ENCODE data around the gene DIO3.

The DIO3 gene

DNA sequence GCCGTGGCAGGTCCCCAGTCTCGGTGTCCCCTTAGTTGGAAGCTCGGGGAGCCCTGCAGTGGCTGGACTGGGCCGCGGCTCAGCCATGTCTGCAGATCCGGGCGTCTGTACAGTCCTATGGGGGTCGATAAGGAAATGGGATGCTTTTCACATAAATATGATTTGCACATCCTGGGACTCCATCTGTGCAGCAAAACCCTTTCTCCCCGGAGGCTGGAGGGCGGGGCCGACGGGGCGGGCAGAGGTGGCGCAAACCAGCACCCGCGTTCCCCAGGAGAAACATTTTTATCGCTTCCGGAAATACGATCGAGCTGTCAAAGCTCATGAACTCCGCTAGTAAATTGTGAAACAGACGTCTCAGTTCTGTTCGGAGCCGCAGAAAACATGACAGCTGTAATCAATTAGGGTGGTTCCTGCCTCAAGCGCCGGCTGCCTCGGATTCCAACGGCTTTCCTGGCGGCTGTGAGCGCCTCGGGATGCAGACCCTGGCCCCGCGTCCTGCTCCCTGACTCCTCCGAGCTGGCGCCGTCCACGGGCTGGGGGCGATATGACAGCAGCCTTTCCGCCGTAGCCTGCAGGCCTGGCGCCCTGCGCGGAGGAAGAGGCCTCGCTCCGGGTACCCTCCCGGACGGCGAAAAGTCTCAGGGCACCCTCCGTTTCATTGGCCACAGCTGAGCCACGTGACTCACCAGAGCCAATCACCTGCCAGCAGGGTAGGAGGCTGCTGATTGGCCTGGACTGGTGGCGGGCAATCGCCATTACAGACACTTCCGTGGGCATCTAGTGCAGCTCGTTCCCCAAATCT, 23.0 kb downstream of the DIO3 start:
- DNase-seq: no peak

DNA sequence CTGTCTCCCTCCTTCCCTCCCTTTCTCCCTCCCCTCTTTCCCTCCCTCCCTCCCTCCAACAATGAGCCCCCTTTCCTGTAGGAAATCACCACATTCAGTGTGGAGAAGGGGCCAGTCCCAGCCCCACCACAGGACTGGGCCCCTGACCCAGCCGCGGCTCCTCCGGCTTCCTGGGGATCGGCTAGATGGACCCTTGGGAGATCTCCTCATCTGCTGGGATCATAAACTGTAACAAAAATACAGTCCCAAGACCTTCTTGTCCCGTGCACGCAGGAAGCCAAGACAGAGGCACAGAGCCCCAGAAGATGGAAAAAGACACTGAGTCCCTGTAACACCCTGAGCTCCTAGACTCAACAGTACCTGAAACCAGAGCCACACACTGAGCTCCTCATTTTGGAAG, 23.9 kb downstream of the DIO3 start:
- DNase-seq: no peak

DNA sequence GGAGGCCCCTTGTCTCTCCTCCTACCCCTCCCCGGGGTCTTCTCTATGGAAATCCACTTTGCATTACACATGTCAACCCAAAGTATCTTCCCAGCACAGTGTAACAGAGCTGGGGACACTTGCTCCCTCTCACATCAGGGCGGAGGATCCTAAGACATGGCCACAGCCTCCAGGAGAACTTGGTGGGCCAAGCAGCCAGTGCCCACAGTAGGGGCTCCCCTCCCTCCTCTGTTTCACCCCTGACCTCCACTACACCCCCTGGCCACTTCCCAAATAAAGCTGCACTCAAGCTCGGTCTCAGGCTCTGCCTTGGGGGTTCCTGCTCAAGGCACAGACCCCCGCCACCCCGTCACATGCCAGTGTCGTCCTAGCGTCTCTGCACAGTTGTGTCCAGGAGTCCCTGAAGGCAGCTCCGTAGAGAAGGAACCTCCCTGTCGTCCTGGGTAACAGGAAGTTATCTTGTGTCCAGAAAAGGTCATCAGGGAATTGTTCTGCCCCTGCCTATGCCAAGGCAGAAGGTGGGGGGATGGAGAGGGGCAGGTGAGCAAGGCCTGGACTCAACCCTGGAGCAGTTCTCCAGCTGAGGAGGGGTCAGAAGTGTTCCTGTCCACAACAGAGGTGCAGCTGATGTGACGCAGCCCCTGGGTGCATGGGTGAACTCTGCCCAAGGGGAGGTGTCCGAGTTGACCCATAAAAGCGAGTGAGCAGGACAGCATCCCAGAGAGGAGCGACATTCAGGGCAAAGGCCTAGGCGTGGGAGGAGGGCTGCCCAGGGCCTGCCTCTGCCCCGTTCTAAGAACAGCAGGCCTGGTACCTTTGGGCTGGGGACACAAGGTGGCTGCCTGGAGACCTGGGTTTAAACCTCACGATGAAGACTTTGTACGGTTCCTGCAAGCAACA, 25.5 kb downstream of the DIO3 start:
- no peak for DNase-seq

DNA sequence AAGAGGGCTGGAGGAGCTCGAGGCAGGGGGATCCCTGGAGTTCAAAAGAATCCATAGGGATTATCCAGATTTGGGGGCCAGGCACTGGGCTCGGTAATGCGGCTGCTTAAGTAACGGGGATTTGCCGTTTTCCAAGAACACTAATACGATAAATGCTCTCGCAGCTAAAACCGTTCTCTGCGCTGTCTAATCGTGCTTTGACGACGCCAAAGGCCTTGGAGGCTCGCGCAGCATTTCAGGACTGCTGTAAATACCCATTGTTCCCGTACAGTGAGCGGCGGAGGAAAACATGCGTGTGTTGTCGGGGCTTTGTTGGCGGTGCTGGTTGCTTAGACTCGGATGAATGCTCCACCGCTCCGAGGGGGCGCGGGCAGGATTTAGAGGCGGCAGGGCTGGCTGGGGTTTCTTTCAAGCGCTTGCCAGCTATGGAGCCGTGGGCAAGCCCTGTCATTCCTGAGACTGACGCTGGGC, 26.2 kb downstream of the DIO3 start:
- DNase-seq: no peak

DNA sequence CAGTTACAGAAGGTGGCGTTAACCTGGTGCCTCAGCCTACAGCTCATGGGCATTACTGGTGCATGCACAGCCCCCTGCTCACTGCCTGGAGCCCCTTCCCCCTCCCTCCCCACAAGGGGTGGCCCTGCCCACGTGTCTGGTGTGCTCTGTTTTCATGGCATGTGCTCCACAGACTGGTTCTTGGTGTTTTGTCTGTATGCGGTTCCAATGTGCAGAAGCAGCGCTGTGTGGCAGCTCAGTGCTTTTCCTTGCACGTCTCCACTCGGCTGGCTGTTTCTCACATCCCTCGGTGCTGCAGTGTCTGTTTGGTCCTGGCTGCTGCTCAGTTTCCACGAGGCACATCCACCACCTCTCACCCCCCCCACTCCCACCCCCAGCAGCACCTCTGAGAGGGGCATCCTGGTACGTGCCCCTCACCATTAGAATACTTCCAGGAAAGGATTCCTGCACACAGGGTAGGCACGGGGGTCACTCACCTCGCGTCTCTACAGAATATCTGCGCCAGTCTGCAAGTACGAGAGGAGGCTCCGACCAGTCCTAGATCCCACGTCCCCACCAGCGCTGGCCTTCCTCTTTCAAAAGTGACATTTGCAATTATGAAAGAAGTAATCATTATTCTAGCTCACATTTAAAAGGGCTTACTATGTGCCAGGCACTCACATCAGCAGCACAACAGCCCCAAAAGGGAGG, 27.1 kb downstream of the DIO3 start:
- DNase-seq: no peak

DNA sequence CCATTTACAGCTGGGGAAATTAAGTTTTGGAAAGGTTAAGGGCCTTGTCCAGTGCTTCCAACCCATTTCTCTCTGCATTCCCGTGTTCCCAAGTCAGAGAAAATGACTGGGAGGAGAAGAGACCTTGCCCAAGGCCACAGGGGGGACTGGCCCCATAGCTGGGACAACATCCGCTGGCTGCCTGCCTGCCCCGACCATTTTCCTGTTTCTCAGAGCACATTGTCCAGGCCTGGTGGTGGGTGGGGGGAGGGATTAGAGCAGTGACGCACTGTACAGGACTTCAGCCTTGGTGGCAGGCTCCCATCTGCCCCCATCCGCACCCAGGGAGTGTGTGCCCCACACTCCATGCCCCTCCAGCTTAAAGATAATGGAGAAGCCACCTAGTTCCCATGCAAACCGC, 27.7 kb downstream of the DIO3 start:
- no peak for DNase-seq

DNA sequence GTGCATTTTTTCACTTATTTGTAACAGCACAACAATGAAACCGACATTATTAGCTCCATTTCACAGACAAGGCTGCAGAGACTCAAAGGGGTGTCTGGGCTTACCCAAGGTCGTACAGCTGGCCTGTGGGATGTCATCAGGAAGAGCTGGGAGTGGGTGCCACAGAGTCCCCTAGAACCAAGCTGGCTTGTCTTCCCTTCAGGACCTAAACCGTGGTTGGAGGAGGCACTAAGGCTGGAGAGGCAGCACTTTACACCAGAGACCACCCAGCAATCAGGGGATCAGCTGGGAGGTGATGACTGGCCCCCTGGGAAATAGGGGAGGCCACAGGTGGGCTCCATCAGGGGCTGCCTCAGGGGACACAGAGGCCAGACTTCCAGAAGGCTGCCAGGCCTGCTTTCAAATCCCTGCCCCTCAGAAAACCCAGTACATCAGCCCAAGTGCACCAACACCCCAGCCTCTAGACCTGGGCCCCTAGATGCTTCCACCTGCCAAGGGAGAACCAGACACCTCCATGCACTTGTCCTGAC, 28.3 kb downstream of the DIO3 start:
- DNase-seq: no peak

DNA sequence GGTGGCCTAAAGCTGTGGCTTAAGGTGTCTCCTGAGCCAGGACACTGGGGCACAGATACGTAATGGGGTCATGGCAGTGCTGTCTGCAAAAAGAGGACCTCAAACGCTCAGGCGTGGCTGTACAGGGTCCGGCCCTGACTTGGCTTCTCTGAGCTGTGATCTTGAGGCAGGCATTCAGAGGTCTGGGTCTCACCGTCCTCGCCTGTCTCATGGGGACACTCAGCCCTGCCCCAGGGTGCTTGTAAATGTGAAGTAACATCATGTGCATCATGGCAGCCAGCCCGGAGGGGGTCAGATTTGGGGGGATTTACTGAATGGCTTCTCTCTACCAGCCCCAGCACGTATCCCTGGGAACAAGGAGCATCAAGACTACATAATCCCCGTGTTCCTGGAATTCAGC, 28.8 kb downstream of the DIO3 start:
- no peak for DNase-seq

DNA sequence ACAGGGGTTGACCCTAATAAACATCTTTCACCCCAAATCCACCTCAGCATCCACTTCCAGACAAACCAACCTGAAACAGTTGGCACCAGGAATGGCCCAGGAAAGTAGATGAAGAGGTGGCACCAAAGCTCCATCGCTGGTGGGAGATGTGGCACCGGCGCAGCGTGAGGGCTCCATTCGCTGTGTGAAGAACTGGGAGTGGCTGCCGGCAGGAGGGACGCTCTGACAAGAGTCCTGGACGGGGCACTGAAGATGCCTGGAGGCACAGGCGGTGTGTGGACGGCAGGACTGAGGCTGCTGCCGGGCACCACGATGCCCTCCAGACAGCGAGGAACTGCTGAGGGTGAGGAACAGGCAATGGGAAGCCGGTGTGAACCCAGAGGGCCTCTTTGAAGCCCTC, 29.3 kb downstream of the DIO3 start:
- no peak for DNase-seq

DNA sequence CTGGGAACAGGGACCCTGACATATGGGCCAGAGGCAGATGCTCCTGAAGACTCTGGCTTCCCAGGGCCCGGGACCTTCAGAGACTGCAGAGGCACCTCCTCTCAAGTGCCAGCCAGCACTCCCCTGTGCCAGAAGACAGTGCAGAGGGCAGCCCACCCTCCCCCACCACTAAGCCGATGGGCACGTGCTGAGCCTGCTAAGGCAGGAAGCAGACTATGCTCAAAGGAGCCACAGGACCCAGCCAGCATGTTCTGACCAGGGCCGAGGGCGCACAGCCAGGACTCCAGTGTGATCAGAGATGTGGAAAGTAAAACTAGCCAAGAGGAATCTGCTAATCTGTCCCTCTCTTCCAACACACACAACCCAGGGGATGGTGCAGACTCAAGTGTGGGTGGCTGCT, 29.8 kb downstream of the DIO3 start:
- DNase-seq: no peak

DNA sequence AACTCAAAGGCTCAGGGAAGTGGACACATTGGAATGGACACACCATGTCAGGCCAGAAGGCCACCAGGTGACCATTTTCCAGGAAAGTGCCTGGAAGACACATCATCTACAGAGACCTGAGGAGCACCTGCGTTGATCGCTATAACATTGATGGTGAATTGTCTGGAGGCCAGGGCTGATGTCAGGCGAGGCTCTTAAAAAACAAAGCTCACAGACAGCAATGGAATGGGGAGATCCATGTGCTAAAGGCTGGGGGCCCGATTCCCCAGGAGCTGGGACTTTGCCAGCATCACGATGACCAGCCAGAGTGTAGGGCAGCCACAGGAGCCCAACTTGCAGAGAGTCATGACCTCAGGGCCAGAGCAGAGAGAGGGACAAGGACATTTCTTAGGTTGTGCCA, 30.3 kb downstream of the DIO3 start:
- DNase-seq: no peak

DNA sequence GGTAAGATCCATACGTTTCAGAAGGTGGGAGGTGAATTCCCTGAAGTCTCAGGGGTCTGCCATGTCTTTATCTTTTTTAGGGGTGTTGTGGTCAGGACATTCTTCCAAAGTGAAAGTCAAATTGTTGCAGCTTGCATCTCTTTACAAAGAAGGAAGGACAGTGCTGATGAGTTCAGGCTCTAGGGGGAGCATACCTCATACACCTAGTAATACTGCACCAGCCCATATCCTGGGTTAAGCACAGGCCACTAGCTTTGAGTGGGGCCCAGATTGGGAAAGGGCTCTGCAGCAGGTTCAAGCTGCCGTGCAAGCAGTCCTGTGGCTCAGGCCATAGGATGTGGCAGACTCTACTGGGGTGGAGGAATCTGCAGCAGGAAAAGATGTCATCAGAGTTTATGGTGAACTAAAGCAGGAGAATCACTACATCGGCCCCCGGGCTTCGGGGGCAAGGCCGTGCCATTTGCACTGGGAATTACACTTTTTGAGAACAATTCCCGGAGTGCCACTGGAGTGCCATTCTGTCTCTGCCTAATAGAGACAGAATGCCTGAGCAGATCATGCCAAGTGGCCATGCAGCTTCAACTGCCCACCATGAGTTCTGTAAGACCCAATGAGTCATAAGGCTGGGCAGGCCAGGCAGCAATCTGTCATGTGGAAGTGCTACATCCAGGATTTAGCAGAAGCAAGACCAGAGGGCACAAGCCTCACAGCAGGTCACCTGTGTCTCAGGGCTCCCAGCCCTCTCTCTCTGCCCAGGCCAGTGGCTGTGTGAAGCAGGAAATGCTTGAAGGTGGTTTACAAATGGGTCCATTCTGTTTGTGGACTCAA, 32.3 kb downstream of the DIO3 start:
- no peak for DNase-seq

DNA sequence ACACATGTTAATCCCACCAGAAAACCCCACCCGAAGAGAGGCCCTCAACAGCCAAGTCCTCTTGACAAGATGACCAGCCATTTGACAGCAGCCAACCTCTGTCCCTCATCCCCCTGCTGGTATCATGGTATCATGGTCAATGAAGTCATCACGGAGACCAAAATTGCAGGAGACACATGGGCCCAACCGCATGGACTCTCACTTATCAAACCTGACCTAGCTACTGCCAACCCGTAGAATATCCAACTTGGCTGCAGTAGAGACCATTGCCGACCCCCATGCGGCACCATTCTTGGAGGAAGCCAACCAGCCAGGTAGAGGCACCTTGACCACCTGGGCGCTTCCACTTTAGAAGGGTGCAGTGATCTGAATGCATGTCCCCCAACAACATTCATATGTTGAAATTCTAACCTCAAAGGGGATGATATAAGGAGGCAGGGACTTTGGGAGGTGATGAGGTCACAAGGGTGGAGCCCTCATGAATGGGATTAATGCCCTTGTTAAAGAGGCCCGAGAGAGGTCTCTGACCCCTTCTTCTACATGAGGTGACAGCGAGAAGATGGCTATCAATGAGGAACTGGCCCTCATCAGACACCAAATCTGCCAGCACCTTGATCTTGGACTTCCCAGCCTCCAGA, 33.3 kb downstream of the DIO3 start:
- DNase-seq: no peak

DNA sequence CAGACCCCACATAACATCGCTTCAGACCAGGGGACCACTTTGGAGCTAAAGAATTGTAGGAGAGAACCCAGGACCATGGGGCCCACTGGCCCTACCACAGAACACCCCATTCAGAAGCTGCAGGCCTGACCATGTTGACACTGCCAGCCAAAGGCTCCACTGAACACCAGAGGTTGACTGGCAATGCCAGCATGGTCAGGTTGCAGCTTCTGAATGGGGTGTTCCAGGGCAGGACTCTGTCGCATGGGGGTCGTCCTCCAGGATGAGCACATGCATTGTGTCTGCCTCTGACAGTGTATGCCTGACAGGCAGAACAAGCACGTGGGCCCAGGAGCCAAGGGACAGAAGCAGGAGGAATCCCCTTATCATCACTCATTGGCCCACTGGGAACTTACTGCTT, 34.1 kb downstream of the DIO3 start:
- no peak for DNase-seq

DNA sequence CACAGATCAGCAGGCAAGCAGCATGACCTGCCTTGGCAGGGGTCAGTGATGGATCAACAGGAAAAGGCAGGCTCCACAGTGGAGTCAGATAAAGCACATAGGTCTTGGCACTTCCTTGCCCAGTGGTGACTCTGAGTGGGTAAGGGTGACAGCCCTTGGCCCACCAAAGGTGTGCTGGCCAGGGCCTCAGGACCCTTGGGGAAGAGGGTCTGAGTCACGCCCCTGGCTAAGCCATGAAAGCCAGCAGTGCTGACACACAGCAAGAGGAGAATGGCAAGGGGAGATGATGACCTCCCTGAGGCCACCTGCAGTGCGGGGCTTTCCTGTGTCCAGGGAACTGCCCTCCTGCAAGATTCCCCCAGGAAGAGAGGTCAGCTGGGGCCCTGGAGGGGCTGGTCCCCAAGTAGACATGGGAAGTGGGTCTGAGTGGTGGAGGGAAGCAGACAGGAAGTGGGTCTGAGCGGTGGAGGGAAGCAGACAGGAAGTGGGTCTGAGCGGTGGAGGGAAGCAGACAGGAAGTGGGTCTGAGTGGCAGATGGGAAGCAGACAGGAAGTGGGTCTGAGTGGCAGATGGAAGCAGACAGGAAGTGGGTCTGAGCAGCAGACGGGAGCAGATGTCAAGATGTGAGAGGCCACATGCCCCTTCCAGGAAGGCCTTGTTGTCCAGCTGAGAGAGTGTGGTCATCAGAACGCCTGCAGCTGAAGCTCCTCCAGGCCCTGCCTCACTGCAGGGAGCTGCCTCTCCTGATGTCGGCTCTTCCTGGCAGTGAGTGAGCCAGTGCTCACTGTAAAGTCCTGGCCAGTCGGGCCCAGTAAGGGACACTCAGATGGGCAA, 34.8 kb downstream of the DIO3 start:
- no peak for DNase-seq

DNA sequence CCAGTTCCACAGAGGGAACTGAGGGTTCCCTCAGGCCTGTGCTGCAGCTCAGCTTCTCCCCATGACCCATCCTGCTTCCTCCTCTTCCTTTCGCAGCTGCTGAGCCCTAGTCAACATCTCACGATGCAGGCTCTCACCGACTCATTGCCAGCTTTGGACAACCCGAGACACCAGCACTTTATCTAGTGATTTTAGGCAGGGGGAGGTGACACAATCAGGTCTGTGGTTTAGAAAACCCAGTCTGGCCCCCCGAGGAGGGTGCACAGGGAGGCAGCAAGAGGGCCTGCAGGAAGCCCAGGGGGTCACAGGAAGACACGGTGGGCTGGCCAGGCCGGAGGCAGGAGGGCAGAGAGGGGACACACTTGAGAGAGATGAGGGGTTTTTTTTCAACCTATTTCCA, 35.4 kb downstream of the DIO3 start:
- DNase-seq: no peak

DNA sequence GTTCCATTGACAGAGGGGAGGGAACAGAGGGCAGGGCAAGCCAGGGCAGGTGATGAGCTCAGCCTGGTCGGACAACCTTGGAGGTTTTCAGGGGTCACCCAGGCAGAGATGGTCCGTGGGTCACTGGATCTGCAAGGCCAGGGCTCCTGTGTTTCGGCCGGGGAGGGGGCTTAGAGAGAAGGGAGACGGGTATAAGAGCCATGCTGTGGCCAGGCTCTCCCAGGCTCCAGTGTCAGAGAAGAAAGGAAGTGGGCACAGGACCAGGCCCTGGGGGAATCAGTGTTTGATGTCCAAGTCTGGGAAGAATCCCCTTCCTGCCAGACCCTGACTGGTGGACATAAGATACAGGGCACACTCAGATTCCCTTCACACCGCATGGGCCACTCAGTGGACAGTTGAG, 36.9 kb downstream of the DIO3 start:
- DNase-seq: no peak

DNA sequence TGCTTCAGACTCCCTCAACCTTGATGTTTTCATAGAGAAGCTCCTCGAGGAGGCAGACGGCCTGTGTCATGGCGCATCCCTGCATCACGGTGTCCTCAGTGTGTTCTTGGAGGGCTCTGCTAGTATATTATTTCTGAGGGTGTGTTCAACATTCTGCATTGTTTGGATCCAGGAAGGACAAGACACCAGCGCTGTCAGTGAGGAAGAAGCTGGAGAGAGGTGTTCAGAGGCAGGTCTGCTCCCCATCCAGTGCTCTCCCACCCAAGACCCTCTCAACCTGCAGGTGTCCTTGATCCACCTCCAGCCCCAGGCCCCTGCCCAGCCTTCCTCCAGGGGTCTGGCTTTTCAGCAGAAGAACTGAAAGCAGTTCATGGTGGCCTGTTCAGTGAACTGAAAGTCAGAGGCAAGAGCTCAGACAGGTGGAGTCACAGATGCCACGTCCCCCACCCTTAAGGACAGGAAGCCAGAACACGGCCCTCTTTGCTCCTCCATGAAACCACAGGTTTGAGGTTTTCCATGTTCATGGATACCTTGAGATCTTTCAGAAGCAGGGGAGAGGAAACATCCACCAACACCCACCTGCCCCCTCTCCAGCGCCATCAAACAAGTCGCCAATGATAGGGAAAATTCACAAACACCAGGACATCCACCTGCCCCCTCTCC, 37.4 kb downstream of the DIO3 start:
- DNase-seq: no peak

DNA sequence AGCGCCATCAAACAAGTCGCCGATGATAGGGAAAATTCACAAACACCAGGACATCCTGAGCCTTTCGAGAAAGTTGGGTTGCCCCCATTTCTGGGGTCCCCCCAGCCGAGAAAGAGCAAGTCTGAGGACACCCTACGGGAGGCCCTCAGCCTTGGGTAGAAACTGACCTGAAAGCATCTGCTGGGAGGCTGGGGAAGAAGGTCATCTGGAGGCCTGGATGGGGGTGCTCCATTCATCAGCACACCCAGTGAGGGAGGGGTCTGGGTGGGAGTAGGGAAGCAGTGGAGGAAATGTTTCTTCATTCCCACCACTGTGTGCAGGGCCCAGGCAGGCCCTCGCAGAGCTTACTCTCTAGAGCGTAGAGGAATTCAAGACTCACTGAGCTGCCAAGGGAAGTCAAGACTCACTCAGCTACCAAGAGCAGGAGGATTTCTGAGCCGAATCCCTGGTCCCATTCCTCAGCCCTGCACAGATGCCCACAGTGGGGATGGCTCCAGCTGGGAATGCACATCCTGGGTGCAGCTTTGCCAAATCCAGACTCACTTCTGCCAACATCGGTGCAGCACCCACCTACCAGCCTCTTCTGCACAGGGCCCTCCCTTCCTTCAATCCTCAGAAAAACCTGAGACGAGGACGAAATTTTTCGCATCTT, 38.1 kb downstream of the DIO3 start:
- DNase-seq: no peak
